Measurements from ENCODE around the gene PCSK5. TPM values are rescaled to one million over a fixed set of nuclear protein-coding genes. Genes with fewer than 3 reads are reported as not detected.

The PCSK5 gene
- polyA plus RNA-seq, 1 donor from 2014 or later = 1.7 TPM

DNA sequence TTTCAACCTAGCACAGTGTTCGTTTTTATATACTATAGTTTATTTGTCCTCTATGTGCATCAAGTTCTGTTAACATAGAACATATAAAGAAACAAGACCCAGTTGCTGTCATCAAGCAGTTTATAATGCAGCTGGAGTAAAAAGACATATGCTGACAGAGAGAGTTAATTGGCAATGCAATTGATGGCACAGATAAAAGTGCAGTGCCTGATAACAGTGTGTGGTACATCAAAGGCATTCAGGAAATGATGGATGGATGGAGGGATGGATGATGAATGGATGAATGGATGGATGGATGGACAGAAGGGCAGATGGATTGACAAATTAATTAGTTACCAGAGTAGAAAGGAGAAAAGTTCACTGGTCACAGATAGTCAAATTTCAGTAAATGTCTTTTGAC lies 264.9 kb downstream of the PCSK5 start:
- no peak overlapping the region for H3K9ac ChIP-seq (ENCODE audit: low read length)
- H3K27ac ChIP-seq (ENCODE audit: low read length) = no peak overlapping the region
- H3K9me3 ChIP-seq (ENCODE audit: low read length) = no peaks in the 10 kb centered on the region
- no peak overlapping the region for H3K4me3 ChIP-seq (ENCODE audit: low read length)
- H3K79me2 ChIP-seq (replicated peaks; ENCODE audit: insufficient read depth, low read length) = no peaks in the 10 kb centered on the region
- no peaks in the 10 kb centered on the region for H3K9me2 ChIP-seq (ENCODE audit: insufficient read depth, low read length)
- H2AFZ ChIP-seq (ENCODE audit: low read depth, low read length) = no peak overlapping the region
- H3K4me2 ChIP-seq (ENCODE audit: low read length) = no peak overlapping the region
- H3K27me3 ChIP-seq (ENCODE audit: insufficient read depth, low read depth, low read length) = no peaks in the 10 kb centered on the region
- H3K36me3 ChIP-seq (ENCODE audit: insufficient read depth, low read length) = no peaks in the 10 kb centered on the region
- TF ChIP-seq EP300 (conservative IDR thresholded peaks at IDR 0.05; ENCODE audit: poor library complexity, severe bottlenecking) = no peak
- no peak for TF ChIP-seq POLR2AphosphoS5 (IDR thresholded peaks at IDR 0.05)
- TF ChIP-seq, protein P1, sequence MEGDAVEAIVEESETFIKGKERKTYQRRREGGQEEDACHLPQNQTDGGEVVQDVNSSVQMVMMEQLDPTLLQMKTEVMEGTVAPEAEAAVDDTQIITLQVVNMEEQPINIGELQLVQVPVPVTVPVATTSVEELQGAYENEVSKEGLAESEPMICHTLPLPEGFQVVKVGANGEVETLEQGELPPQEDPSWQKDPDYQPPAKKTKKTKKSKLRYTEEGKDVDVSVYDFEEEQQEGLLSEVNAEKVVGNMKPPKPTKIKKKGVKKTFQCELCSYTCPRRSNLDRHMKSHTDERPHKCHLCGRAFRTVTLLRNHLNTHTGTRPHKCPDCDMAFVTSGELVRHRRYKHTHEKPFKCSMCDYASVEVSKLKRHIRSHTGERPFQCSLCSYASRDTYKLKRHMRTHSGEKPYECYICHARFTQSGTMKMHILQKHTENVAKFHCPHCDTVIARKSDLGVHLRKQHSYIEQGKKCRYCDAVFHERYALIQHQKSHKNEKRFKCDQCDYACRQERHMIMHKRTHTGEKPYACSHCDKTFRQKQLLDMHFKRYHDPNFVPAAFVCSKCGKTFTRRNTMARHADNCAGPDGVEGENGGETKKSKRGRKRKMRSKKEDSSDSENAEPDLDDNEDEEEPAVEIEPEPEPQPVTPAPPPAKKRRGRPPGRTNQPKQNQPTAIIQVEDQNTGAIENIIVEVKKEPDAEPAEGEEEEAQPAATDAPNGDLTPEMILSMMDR (IDR thresholded peaks at IDR 0.05; ENCODE audit: poor library complexity, severe bottlenecking) = no peak
- TF ChIP-seq TAF1 (IDR thresholded peaks at IDR 0.05; ENCODE audit: low read depth) = no peak
- no peak for TF ChIP-seq SMC3 (conservative IDR thresholded peaks at IDR 0.05; ENCODE audit: poor library complexity)
- TF ChIP-seq MXI1 (conservative IDR thresholded peaks at IDR 0.05; ENCODE audit: poor library complexity, severe bottlenecking) = no peak
- no peak for TF ChIP-seq RAD21 (conservative IDR thresholded peaks at IDR 0.05)
- TF ChIP-seq, protein P2, sequence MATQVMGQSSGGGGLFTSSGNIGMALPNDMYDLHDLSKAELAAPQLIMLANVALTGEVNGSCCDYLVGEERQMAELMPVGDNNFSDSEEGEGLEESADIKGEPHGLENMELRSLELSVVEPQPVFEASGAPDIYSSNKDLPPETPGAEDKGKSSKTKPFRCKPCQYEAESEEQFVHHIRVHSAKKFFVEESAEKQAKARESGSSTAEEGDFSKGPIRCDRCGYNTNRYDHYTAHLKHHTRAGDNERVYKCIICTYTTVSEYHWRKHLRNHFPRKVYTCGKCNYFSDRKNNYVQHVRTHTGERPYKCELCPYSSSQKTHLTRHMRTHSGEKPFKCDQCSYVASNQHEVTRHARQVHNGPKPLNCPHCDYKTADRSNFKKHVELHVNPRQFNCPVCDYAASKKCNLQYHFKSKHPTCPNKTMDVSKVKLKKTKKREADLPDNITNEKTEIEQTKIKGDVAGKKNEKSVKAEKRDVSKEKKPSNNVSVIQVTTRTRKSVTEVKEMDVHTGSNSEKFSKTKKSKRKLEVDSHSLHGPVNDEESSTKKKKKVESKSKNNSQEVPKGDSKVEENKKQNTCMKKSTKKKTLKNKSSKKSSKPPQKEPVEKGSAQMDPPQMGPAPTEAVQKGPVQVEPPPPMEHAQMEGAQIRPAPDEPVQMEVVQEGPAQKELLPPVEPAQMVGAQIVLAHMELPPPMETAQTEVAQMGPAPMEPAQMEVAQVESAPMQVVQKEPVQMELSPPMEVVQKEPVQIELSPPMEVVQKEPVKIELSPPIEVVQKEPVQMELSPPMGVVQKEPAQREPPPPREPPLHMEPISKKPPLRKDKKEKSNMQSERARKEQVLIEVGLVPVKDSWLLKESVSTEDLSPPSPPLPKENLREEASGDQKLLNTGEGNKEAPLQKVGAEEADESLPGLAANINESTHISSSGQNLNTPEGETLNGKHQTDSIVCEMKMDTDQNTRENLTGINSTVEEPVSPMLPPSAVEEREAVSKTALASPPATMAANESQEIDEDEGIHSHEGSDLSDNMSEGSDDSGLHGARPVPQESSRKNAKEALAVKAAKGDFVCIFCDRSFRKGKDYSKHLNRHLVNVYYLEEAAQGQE (IDR thresholded peaks at IDR 0.05; ENCODE audit: borderline replicate concordance) = no peak
- TF ChIP-seq EZH2 (IDR thresholded peaks at IDR 0.05; ENCODE audit: borderline replicate concordance, insufficient read depth, low read length, poor library complexity, severe bottlenecking) = no peak
- no peaks in the 10 kb centered on the region for H3F3A ChIP-seq (ENCODE audit: insufficient read depth, low read length, poor library complexity, severe bottlenecking)
- no peaks in the 10 kb centered on the region for H4K20me1 ChIP-seq (ENCODE audit: insufficient read depth)

DNA sequence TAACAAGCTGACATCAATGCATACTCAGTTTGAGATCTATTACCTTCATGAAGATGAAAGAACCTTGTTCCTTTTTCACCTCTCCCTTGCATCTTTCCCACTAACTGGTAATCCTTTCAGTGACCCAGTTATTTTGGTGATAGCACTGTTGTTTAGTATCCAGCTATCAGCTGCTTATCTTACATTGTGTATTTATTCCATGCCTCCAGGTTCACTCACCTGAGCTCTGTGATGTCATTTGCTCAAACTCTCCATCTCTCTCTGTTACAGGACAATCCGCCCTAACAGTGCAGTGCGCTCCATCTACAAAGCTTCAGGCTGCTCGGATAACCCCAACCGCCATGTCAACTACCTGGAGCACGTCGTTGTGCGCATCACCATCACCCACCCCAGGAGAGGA lies 268.2 kb downstream of the PCSK5 start:
- no peaks in the 10 kb centered on the region for H3K27me3 ChIP-seq (ENCODE audit: insufficient read depth, low read depth, low read length)
- H4K20me1 ChIP-seq (ENCODE audit: insufficient read depth) = no peaks in the 10 kb centered on the region
- no peaks in the 10 kb centered on the region for H3K79me2 ChIP-seq (replicated peaks; ENCODE audit: insufficient read depth, low read length)
- no peaks in the 10 kb centered on the region for H3K36me3 ChIP-seq (ENCODE audit: insufficient read depth, low read length)
- no peaks in the 10 kb centered on the region for H3F3A ChIP-seq (ENCODE audit: insufficient read depth, low read length, poor library complexity, severe bottlenecking)
- no peaks in the 10 kb centered on the region for H3K9me2 ChIP-seq (ENCODE audit: insufficient read depth, low read length)
- H3K4me2 ChIP-seq (ENCODE audit: low read length) = no peak overlapping the region
- H3K9ac ChIP-seq (ENCODE audit: low read length) = no peak overlapping the region
- no peak overlapping the region for H3K27ac ChIP-seq (ENCODE audit: low read length)
- TF ChIP-seq TAF1 (IDR thresholded peaks at IDR 0.05; ENCODE audit: low read depth) (no peak), POLR2AphosphoS5 (IDR thresholded peaks at IDR 0.05) (no peak), EZH2 (IDR thresholded peaks at IDR 0.05; ENCODE audit: borderline replicate concordance, insufficient read depth, low read length, poor library complexity, severe bottlenecking) (no peak), SMC3 (conservative IDR thresholded peaks at IDR 0.05; ENCODE audit: poor library complexity) (no peak), MXI1 (conservative IDR thresholded peaks at IDR 0.05; ENCODE audit: poor library complexity, severe bottlenecking) (no peak), RAD21 (conservative IDR thresholded peaks at IDR 0.05) (no peak), EP300 (conservative IDR thresholded peaks at IDR 0.05; ENCODE audit: poor library complexity, severe bottlenecking) (no peak)
- TF ChIP-seq, protein P2 (IDR thresholded peaks at IDR 0.05; ENCODE audit: borderline replicate concordance) = no peak
- TF ChIP-seq, protein P1 (IDR thresholded peaks at IDR 0.05; ENCODE audit: poor library complexity, severe bottlenecking) = no peak
- H3K9me3 ChIP-seq (ENCODE audit: low read length) = no peaks in the 10 kb centered on the region
- no peak overlapping the region for H3K4me3 ChIP-seq (ENCODE audit: low read length)
- no peak overlapping the region for H2AFZ ChIP-seq (ENCODE audit: low read depth, low read length)

Data from neural cell (in vitro differentiated cells).